ENCODE results near the gene KCNH5. TPM values are rescaled to one million over a fixed set of nuclear protein-coding genes. Genes with fewer than 3 reads are reported as not detected.
A peak's percentile ranks its signal among the peaks of the same experiment; 100 is the strongest.

Gene KCNH5
- total RNA-seq = under 1 TPM; under 0.01 to 0.23 (median 0.12) TPM

- peaks cover 7 to 86% (median 33%) of the 10 kb centered on the region in 4 donors for H3K27me3 ChIP-seq
- peak within 1 kb of the TSS; percentile 43 to 55 (median 45) for H3K4me3 ChIP-seq
- no peak for DNase-seq (ENCODE audit: extremely low spot score)
- intact Hi-C loops (cut with DNase I) = loop anchor here (10.0 kb wide), 1 partner anchor 230 kb away; no protein-coding TSS in a partner anchor
- H3K36me3 ChIP-seq = no peaks in the 10 kb centered on the region
- TF ChIP-seq CTCF (IDR thresholded peaks at IDR 0.05) = no peak
- TF ChIP-seq POLR2A (IDR thresholded peaks at IDR 0.05; ENCODE audit: low read depth) = no peak
- TF ChIP-seq EP300 (IDR thresholded peaks at IDR 0.05) = no peak
- no peak for TF ChIP-seq POLR2AphosphoS5 (IDR thresholded peaks at IDR 0.05)
- no peak within 1 kb of the TSS for H3K27ac ChIP-seq (replicated peaks in 1 of 4)
- H3K9me3 ChIP-seq = no peaks in the 10 kb centered on the region
- WGBS = 5% methylated on average over 9 of the region's 35 CpGs
- peaks cover 14 to 19% (median 19%) of the 10 kb centered on the region in 4 donors for H3K4me1 ChIP-seq
Measured at GRCh38 chr14:63045234-63045611, at the start of gene KCNH5. Gene KCNH5 (minus strand): TSS chr14:63045458. CDS start chr14:63045186, 272 bp downstream.

GRCh38 chr14:63091394-63091996 lies 46.2 kb upstream of the KCNH5 start:
- Histone ChIP-seq H3K36me3 (no peaks in the 10 kb centered on the region), H3K27ac (replicated peaks in 1 of 4) (no peak overlapping the region), H3K9me3 (no peaks in the 10 kb centered on the region), H3K27me3 (no peaks in the 10 kb centered on the region), H3K4me1 (no peaks in the 10 kb centered on the region), H3K4me3 (no peak overlapping the region)
- WGBS = 79% methylated on average over 5 of the region's 5 CpGs
- DNase-seq (ENCODE audit: extremely low spot score) = no peak
- TF ChIP-seq POLR2A (IDR thresholded peaks at IDR 0.05; ENCODE audit: low read depth) (no peak), EP300 (IDR thresholded peaks at IDR 0.05) (no peak), POLR2AphosphoS5 (IDR thresholded peaks at IDR 0.05) (no peak), CTCF (IDR thresholded peaks at IDR 0.05) (no peak)
- intact Hi-C loops (cut with DNase I) = no loop called here

- Histone ChIP-seq H3K27me3 (no peaks in the 10 kb centered on the region), H3K9me3 (no peaks in the 10 kb centered on the region), H3K27ac (replicated peaks in 1 of 4) (no peak overlapping the region), H3K4me3 (no peak overlapping the region), H3K4me1 (no peaks in the 10 kb centered on the region), H3K36me3 (no peaks in the 10 kb centered on the region)
- TF ChIP-seq CTCF (IDR thresholded peaks at IDR 0.05) = no peak
- TF ChIP-seq POLR2A (IDR thresholded peaks at IDR 0.05; ENCODE audit: low read depth) = no peak
- no peak for DNase-seq (ENCODE audit: extremely low spot score)
- 25% methylated on average over 2 of the region's 2 CpGs for WGBS
- intact Hi-C loops (cut with DNase I) = no loop called here
Measured at GRCh38 chr14:63088865-63089264, 43.6 kb upstream of the KCNH5 start.

- Histone ChIP-seq H3K4me1 (no peaks in the 10 kb centered on the region), H3K9me3 (peaks cover 0 to 14% (median 0%) of the 10 kb centered on the region in 4 donors), H3K4me3 (no peak overlapping the region), H3K27ac (replicated peaks in 1 of 4) (no peak overlapping the region), H3K36me3 (no peaks in the 10 kb centered on the region), H3K27me3 (no peaks in the 10 kb centered on the region)
- WGBS = 68% methylated on average over 1 of the region's 1 CpG
- intact Hi-C loops (cut with DNase I) = no loop called here
- no peak for TF ChIP-seq CTCF (IDR thresholded peaks at IDR 0.05)
- no peak for TF ChIP-seq POLR2A (IDR thresholded peaks at IDR 0.05; ENCODE audit: low read depth)
- no peak for TF ChIP-seq POLR2AphosphoS5 (IDR thresholded peaks at IDR 0.05)
- DNase-seq (ENCODE audit: extremely low spot score) = no peak
Measured at GRCh38 chr14:63078569-63078968, 33.3 kb upstream of the KCNH5 start.

GRCh38 chr14:63076488-63076887 lies 31.2 kb upstream of the KCNH5 start:
- H3K27ac ChIP-seq (replicated peaks in 1 of 4) = no peak overlapping the region
- no peaks in the 10 kb centered on the region for H3K4me1 ChIP-seq
- no peak for DNase-seq (ENCODE audit: extremely low spot score)
- TF ChIP-seq POLR2AphosphoS5 (IDR thresholded peaks at IDR 0.05) (no peak), POLR2A (IDR thresholded peaks at IDR 0.05; ENCODE audit: low read depth) (no peak), EP300 (IDR thresholded peaks at IDR 0.05) (no peak), CTCF (IDR thresholded peaks at IDR 0.05) (no peak)
- no peak overlapping the region for H3K4me3 ChIP-seq
- H3K9me3 ChIP-seq = peaks cover 0 to under 1% (median 0%) of the 10 kb centered on the region in 4 donors
- H3K27me3 ChIP-seq = no peaks in the 10 kb centered on the region
- intact Hi-C loops (cut with DNase I) = no loop called here
- no peaks in the 10 kb centered on the region for H3K36me3 ChIP-seq
